ENCODE data around the gene ERVFRD-1.

The ERVFRD-1 gene

GRCh38 chr6:11080296-11080695 lies 31.2 kb downstream of the ERVFRD-1 start (continued):
- TF ChIP-seq ZFP3 (CRISPR knock-in tag; IDR thresholded peaks at IDR 0.05) = no peak
- no peak for TF ChIP-seq CREB5 (CRISPR knock-in tag; IDR thresholded peaks at IDR 0.05; ENCODE audit: low read depth)
- TF ChIP-seq PPARA (CRISPR knock-in tag; IDR thresholded peaks at IDR 0.05; ENCODE audit: borderline replicate concordance) = no peak
- no peak for TF ChIP-seq ISL1 (CRISPR knock-in tag; IDR thresholded peaks at IDR 0.05)
- TF ChIP-seq, protein P1, sequence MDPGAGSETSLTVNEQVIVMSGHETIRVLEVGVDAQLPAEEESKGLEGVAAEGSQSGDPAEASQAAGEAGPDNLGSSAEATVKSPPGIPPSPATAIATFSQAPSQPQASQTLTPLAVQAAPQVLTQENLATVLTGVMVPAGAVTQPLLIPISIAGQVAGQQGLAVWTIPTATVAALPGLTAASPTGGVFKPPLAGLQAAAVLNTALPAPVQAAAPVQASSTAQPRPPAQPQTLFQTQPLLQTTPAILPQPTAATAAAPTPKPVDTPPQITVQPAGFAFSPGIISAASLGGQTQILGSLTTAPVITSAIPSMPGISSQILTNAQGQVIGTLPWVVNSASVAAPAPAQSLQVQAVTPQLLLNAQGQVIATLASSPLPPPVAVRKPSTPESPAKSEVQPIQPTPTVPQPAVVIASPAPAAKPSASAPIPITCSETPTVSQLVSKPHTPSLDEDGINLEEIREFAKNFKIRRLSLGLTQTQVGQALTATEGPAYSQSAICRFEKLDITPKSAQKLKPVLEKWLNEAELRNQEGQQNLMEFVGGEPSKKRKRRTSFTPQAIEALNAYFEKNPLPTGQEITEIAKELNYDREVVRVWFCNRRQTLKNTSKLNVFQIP (CRISPR knock-in tag; IDR thresholded peaks at IDR 0.05; ENCODE audit: borderline replicate concordance, low read depth) = no peak

GRCh38 chr6:11078266-11078665 lies 33.3 kb downstream of the ERVFRD-1 start:
- no peak for ATAC-seq
- TF ChIP-seq GLIS3 (CRISPR knock-in tag; IDR thresholded peaks at IDR 0.05) (no peak), BACH2 (CRISPR knock-in tag; IDR thresholded peaks at IDR 0.05; ENCODE audit: borderline replicate concordance) (no peak), RARB (CRISPR knock-in tag; IDR thresholded peaks at IDR 0.05) (no peak), ZFP3 (CRISPR knock-in tag; IDR thresholded peaks at IDR 0.05) (no peak), CSRNP3 (CRISPR knock-in tag; IDR thresholded peaks at IDR 0.05) (no peak), SNAI2 (CRISPR knock-in tag; IDR thresholded peaks at IDR 0.05) (no peak), ISL1 (CRISPR knock-in tag; IDR thresholded peaks at IDR 0.05) (no peak), PATZ1 (CRISPR knock-in tag; IDR thresholded peaks at IDR 0.05; ENCODE audit: borderline replicate concordance) (no peak), ZFP30 (CRISPR knock-in tag; IDR thresholded peaks at IDR 0.05) (no peak), ARNTL (CRISPR knock-in tag; IDR thresholded peaks at IDR 0.05; ENCODE audit: borderline replicate concordance, low read depth) (no peak), ZNF70 (CRISPR knock-in tag; IDR thresholded peaks at IDR 0.05) (no peak)

DNA sequence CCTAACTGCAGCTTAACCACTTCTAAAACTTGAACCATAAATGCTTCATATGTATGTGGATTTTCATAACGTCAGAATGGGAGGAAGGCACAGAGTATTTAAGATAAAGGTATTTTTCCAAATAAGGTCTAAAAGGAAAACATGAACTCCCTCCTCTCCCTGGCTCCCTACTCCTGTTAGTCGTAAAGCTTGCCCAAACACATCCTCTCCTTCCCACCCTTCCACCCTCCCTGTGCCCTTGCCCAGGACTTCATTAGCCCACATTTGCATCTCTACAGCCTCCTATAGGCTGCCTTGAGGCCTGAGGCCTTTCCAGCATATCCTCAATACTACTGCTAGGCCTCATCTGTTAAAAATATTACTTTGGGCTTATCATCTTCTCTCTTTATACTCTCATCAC lies 35.0 kb downstream of the ERVFRD-1 start:
- TF ChIP-seq ARNTL (CRISPR knock-in tag; IDR thresholded peaks at IDR 0.05; ENCODE audit: borderline replicate concordance, low read depth) = no peak
- no peak for TF ChIP-seq PATZ1 (CRISPR knock-in tag; IDR thresholded peaks at IDR 0.05; ENCODE audit: borderline replicate concordance)
- TF ChIP-seq TOX (CRISPR knock-in tag; IDR thresholded peaks at IDR 0.05; ENCODE audit: borderline replicate concordance) = no peak
- no peak for TF ChIP-seq TCF4 (CRISPR knock-in tag; IDR thresholded peaks at IDR 0.05; ENCODE audit: borderline replicate concordance)
- no peak for TF ChIP-seq CSRNP3 (CRISPR knock-in tag; IDR thresholded peaks at IDR 0.05)
- TF ChIP-seq ZFP30 (CRISPR knock-in tag; IDR thresholded peaks at IDR 0.05) = no peak
- no peak for TF ChIP-seq CSDC2 (CRISPR knock-in tag; IDR thresholded peaks at IDR 0.05)
- TF ChIP-seq ZNF565 (CRISPR knock-in tag; conservative IDR thresholded peaks at IDR 0.05; ENCODE audit: low read depth) = no peak
- TF ChIP-seq BACH2 (CRISPR knock-in tag; IDR thresholded peaks at IDR 0.05; ENCODE audit: borderline replicate concordance) = no peak
- TF ChIP-seq SNAI2 (CRISPR knock-in tag; IDR thresholded peaks at IDR 0.05) = no peak
- TF ChIP-seq ESRRG (CRISPR knock-in tag; IDR thresholded peaks at IDR 0.05) = no peak
- ATAC-seq = no peak

Data from SK-N-SH treated with all-trans-retinoic acid at 6 μM for 48 hours (cell line).